NB4 (cell line): ENCODE data around the gene C2CD2.

Source experiments
- POLR2A ChIP-seq: IDR thresholded peaks from 2 replicates; pipeline ENCODE4 v1.6.1; 2011; ENCODE audit warnings: mild to moderate bottlenecking; ENCODE audit not compliant: insufficient read length; ENCODE audit errors: extremely low read depth
- TF ChIP-seq, protein P1 (sequence below): IDR thresholded peaks from one replicate; pipeline ENCODE4 v1.5.1; 2012; ENCODE audit warnings: low read depth, low read length

DNA sequence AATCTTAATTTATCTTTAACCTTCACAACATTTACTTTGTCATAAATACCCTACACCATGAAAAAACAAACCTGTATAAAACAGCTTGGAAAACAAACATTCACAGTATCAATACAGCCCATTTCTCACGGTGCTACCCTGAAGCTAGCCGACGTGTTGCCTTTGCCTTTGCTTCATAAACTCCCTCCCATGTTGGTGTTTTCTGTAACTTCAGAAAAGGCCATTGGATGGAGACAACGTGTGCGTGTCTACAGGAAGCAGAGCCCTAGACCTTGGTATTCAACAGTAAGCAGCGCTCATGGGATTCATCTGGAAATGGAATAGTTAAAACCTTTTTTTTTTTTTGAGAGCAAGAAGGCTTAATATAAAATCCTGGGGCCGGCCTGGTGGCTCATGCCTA is 67.5 kb downstream of the C2CD2 start:
- TF ChIP-seq, protein P1, sequence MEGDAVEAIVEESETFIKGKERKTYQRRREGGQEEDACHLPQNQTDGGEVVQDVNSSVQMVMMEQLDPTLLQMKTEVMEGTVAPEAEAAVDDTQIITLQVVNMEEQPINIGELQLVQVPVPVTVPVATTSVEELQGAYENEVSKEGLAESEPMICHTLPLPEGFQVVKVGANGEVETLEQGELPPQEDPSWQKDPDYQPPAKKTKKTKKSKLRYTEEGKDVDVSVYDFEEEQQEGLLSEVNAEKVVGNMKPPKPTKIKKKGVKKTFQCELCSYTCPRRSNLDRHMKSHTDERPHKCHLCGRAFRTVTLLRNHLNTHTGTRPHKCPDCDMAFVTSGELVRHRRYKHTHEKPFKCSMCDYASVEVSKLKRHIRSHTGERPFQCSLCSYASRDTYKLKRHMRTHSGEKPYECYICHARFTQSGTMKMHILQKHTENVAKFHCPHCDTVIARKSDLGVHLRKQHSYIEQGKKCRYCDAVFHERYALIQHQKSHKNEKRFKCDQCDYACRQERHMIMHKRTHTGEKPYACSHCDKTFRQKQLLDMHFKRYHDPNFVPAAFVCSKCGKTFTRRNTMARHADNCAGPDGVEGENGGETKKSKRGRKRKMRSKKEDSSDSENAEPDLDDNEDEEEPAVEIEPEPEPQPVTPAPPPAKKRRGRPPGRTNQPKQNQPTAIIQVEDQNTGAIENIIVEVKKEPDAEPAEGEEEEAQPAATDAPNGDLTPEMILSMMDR = no peak
- TF ChIP-seq POLR2A = no peak
